Measurements from ENCODE around the gene PLCH2. TPM values are rescaled to one million over a fixed set of nuclear protein-coding genes. Genes with fewer than 3 reads are reported as not detected.

PLCH2 gene
- total and polyA plus RNA-seq, 4 donors: 2.1 to 7.9 (median 3.4) TPM

DNA sequence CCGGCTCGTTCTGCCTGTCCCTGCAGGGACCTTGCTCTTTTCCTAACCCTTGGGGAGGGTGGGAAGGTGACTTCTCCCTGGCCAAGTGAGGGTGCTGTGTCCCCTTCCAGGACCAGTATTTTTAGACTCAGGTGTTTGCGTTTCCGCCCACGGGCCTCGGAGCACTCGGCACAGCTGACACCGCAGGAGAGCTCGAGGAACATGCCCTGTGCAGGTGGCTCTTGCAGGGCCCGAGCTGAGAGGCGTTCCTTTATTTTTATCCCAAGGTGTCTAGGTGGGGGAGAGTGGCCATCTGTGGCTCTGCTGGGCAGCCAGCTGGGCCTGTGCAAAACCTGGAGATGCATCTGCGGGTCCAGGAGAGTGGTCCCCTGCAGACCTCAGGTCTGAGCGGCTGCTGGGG is 16.0 kb downstream of the PLCH2 start:
- H3K9me3 ChIP-seq (ENCODE audit: control insufficient read depth in 4 of 4, insufficient read depth in 3 of 4, low read length in 3 of 4): peaks cover 0 to 11% (median 2%) of the 10 kb centered on the region in 4 donors
- H3K27me3 ChIP-seq (ENCODE audit: control insufficient read depth in 3 of 3, insufficient read depth in 3 of 3, low read length in 2 of 3): peaks cover 0 to 2% (median 0%) of the 10 kb centered on the region in 3 donors
- H3K9ac ChIP-seq (ENCODE audit: insufficient read depth in 1 of 2, low read length in 2 of 2): no peak overlapping the region
- H3K27ac ChIP-seq (ENCODE audit: low read depth in 1 of 2, low read length in 1 of 2): no peak overlapping the region
- DNase-seq: no peak
- H3K4me1 ChIP-seq (ENCODE audit: control insufficient read depth in 5 of 5, insufficient read depth in 5 of 5, low read length in 5 of 5): no peaks in the 10 kb centered on the region
- no peaks in the 10 kb centered on the region for H3K36me3 ChIP-seq (ENCODE audit: control insufficient read depth in 4 of 4, insufficient read depth in 4 of 4, low read length in 4 of 4)
- H3K4me3 ChIP-seq: no peak overlapping the region
- TF ChIP-seq, protein P1, sequence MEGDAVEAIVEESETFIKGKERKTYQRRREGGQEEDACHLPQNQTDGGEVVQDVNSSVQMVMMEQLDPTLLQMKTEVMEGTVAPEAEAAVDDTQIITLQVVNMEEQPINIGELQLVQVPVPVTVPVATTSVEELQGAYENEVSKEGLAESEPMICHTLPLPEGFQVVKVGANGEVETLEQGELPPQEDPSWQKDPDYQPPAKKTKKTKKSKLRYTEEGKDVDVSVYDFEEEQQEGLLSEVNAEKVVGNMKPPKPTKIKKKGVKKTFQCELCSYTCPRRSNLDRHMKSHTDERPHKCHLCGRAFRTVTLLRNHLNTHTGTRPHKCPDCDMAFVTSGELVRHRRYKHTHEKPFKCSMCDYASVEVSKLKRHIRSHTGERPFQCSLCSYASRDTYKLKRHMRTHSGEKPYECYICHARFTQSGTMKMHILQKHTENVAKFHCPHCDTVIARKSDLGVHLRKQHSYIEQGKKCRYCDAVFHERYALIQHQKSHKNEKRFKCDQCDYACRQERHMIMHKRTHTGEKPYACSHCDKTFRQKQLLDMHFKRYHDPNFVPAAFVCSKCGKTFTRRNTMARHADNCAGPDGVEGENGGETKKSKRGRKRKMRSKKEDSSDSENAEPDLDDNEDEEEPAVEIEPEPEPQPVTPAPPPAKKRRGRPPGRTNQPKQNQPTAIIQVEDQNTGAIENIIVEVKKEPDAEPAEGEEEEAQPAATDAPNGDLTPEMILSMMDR (IDR thresholded peaks at IDR 0.05; ENCODE audit: control extremely low read depth, extremely low read depth): no peak
- ATAC-seq (ENCODE audit: insufficient read depth, low FRiP score): no peak
- 59 to 73% methylated on average over 13 of the region's 13 CpGs for WGBS, 2 donors

GRCh38 chr1:2493218-2493617 is 17.1 kb downstream of the PLCH2 start:
- Histone ChIP-seq H3K4me3 (no peak overlapping the region), H3K27ac (ENCODE audit: low read depth in 1 of 2, low read length in 1 of 2) (no peak overlapping the region), H3K27me3 (ENCODE audit: control insufficient read depth in 3 of 3, insufficient read depth in 3 of 3, low read length in 2 of 3) (peaks cover 0 to 2% (median 0%) of the 10 kb centered on the region in 3 donors), H3K36me3 (ENCODE audit: control insufficient read depth in 4 of 4, insufficient read depth in 4 of 4, low read length in 4 of 4) (no peaks in the 10 kb centered on the region), H3K9me3 (ENCODE audit: control insufficient read depth in 4 of 4, insufficient read depth in 3 of 4, low read length in 3 of 4) (peaks cover 0 to 7% (median 2%) of the 10 kb centered on the region in 4 donors), H3K4me1 (ENCODE audit: control insufficient read depth in 5 of 5, insufficient read depth in 5 of 5, low read length in 5 of 5) (no peaks in the 10 kb centered on the region), H3K9ac (ENCODE audit: insufficient read depth in 1 of 2, low read length in 2 of 2) (no peak overlapping the region)
- DNase-seq (no peak), ATAC-seq (ENCODE audit: insufficient read depth, low FRiP score) (no peak)
- 62 to 79% methylated on average over 19 of the region's 19 CpGs for WGBS, 2 donors
- TF ChIP-seq, protein P1 (IDR thresholded peaks at IDR 0.05; ENCODE audit: control extremely low read depth, extremely low read depth): no peak

DNA sequence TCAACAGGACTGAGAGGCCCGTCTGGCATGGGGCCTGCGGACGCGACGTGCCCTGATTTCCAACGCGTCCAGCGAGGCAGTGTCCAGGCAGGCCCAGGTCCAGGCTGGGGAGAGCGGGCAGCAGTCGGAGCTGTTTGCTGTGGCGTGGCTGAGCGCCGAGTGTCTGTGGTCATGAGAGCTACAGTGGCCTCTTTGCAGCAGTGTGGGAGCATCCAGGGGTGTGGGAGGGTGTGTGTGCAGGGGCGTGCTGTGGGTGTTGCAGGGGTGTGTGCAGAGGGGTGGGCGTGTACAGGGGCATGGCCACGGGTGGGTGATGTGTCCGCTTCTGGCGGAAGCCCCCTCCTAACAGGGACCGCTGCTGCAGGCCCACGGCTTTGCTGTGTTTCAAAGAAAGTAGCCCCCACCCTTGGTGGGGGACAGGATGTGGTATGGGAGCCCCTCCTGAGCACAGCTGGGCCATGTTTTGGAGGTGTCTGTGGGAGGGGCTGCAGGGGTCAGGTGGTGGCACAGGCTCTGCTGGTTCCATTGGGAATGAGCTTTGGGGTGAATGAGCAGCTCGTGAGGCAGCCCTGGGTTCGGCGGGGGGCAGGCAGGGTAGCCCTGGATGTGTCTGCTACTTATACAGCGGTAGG is 17.7 kb downstream of the PLCH2 start:
- Histone ChIP-seq H3K9me3 (ENCODE audit: control insufficient read depth in 4 of 4, insufficient read depth in 3 of 4, low read length in 3 of 4) (peaks cover 0 to 5% (median 1%) of the 10 kb centered on the region in 4 donors), H3K36me3 (ENCODE audit: control insufficient read depth in 4 of 4, insufficient read depth in 4 of 4, low read length in 4 of 4) (no peaks in the 10 kb centered on the region), H3K27me3 (ENCODE audit: control insufficient read depth in 3 of 3, insufficient read depth in 3 of 3, low read length in 2 of 3) (peaks cover 0 to 2% (median 0%) of the 10 kb centered on the region in 3 donors), H3K27ac (ENCODE audit: low read depth in 1 of 2, low read length in 1 of 2) (no peak overlapping the region), H3K9ac (ENCODE audit: insufficient read depth in 1 of 2, low read length in 2 of 2) (no peak overlapping the region), H3K4me1 (ENCODE audit: control insufficient read depth in 5 of 5, insufficient read depth in 5 of 5, low read length in 5 of 5) (no peaks in the 10 kb centered on the region), H3K4me3 (no peak overlapping the region)
- no peak for DNase-seq
- ATAC-seq (ENCODE audit: insufficient read depth, low FRiP score): no peak
- TF ChIP-seq, protein P1 (IDR thresholded peaks at IDR 0.05; ENCODE audit: control extremely low read depth, extremely low read depth): no peak
- 65 to 72% methylated on average over 23 to 24 of the region's 24 CpGs for WGBS, 2 donors

GRCh38 chr1:2494323-2494693 is 18.2 kb downstream of the PLCH2 start:
- peaks cover 0 to 2% (median 0%) of the 10 kb centered on the region in 3 donors for H3K27me3 ChIP-seq (ENCODE audit: control insufficient read depth in 3 of 3, insufficient read depth in 3 of 3, low read length in 2 of 3)
- H3K27ac ChIP-seq (ENCODE audit: low read depth in 1 of 2, low read length in 1 of 2): no peak overlapping the region
- no peaks in the 10 kb centered on the region for H3K36me3 ChIP-seq (ENCODE audit: control insufficient read depth in 4 of 4, insufficient read depth in 4 of 4, low read length in 4 of 4)
- 54 to 69% methylated on average over 19 of the region's 19 CpGs for WGBS, 2 donors
- TF ChIP-seq, protein P1 (IDR thresholded peaks at IDR 0.05; ENCODE audit: control extremely low read depth, extremely low read depth): no peak
- ATAC-seq (ENCODE audit: insufficient read depth, low FRiP score) (no peak), DNase-seq (no peak)
- no peak overlapping the region for H3K4me3 ChIP-seq
- H3K9me3 ChIP-seq (ENCODE audit: control insufficient read depth in 4 of 4, insufficient read depth in 3 of 4, low read length in 3 of 4): peaks cover 0 to under 1% (median 0%) of the 10 kb centered on the region in 4 donors
- H3K9ac ChIP-seq (ENCODE audit: insufficient read depth in 1 of 2, low read length in 2 of 2): no peak overlapping the region
- no peaks in the 10 kb centered on the region for H3K4me1 ChIP-seq (ENCODE audit: control insufficient read depth in 5 of 5, insufficient read depth in 5 of 5, low read length in 5 of 5)
